K562 (cell line): ENCODE results near the gene KIT. TPM values are rescaled to one million over a fixed set of nuclear protein-coding genes. Genes with fewer than 3 reads are reported as not detected.

Source experiments
- ATAC-seq: fragments of 200-7000 bp; cut with Tn5 transposase; 3 replicates; pipeline ENCODE4 v1.9.1; 2020; ENCODE audit warnings: moderate library complexity
- BruUV-seq: library from RNA; stranded (reverse); fragments of 400-500 nt; replicated peaks from 2 replicates; lab custom pipeline; 2021; lab: Mats Ljungman, UMichigan
- CTCF ChIA-PET: fragments of 300-600 bp; formaldehyde crosslinking; extraction: SDS; loops from one replicate; lab custom pipeline; 2021; ENCODE audit warnings: low intra/inter-chr PET ratio; lab: Yijun Ruan, JAX
- POLR2A ChIA-PET: fragments of 300-600, 350-650 bp; sonication (Branson Sonifier 250); formaldehyde crosslinking; extraction: SDS; loops from one replicate; lab custom pipeline; 2021; ENCODE audit warnings: antibody characterized with exemption, inconsistent platforms; lab: Yijun Ruan, JAX
- DNase-seq, 4 experiments: peaks; one replicate each; pipeline versions ENCODE4 v3.0.0 to v3.0.0-alpha.2; 2011 to 2018; ENCODE audit warnings: low spot score in 3 of 4, mixed read lengths in 3 of 4; ENCODE audit errors: extremely low read depth in 1 of 4
- FAIRE-seq: peaks from 2 replicates; lab custom pipeline; 2011; peaks lifted over from hg19 to GRCh38; lab: Jason Lieb, UNC
- H2AFZ ChIP-seq: 2 replicates; pipeline ENCODE4 v1.6.0; 2011; ENCODE audit warnings: low read depth, low read length, control low read depth, inconsistent platforms
- H3K27ac ChIP-seq: fragments of 200-600 bp; 3 replicates; pipeline ENCODE4 v1.8.0; 2011; ENCODE audit warnings: low read depth, mild to moderate bottlenecking, control low read depth, inconsistent platforms, low read length, moderate library complexity, mixed read lengths; ENCODE audit errors: extremely low read depth
- H3K27me3 ChIP-seq, 2 experiments: fragments of 300-600 bp in 1 of 2; 2 replicates in 1 of 2; 3 replicates in 1 of 2; pipeline versions ENCODE4 v1.6.0 to v1.8.0; 2011; ENCODE audit warnings: inconsistent platforms in 2 of 2, low read length in 2 of 2, mild to moderate bottlenecking in 1 of 2, mixed read lengths in 1 of 2, moderate library complexity in 1 of 2; ENCODE audit not compliant: control insufficient read depth in 2 of 2, insufficient read depth in 2 of 2
- H3K36me3 ChIP-seq: fragments of 300-600 bp; 3 replicates; pipeline ENCODE4 v1.8.0; 2011; ENCODE audit warnings: mild to moderate bottlenecking, low read length, inconsistent platforms; ENCODE audit not compliant: control insufficient read depth, insufficient read depth
- H3K4me1 ChIP-seq, 2 experiments: fragments of 200-600 bp in 1 of 2; replicated peaks in 1 of 2; 2 replicates in 1 of 2; 3 replicates in 1 of 2; pipeline versions ENCODE4 v1.5.1 to v1.8.0; 2011; ENCODE audit warnings: inconsistent platforms in 2 of 2, low read length in 2 of 2, mild to moderate bottlenecking in 1 of 2, mixed read lengths in 1 of 2, moderate library complexity in 1 of 2; ENCODE audit not compliant: control insufficient read depth in 2 of 2, insufficient read depth in 2 of 2
- H3K4me2 ChIP-seq: 2 replicates; pipeline ENCODE4 v1.6.1; 2011; ENCODE audit warnings: low read length, control low read depth, inconsistent platforms, mixed read lengths; ENCODE audit not compliant: insufficient read depth
- H3K4me3 ChIP-seq: fragments of 200-600 bp; sonication (generic), shearing (Covaris generic); 2 replicates; pipeline ENCODE4 v1.5.1; 2016; ENCODE audit warnings: control low read depth, inconsistent platforms
- H3K79me2 ChIP-seq: fragments of 200-600 bp; 3 replicates; pipeline ENCODE4 v1.8.0; 2011; ENCODE audit warnings: low read length, inconsistent platforms; ENCODE audit not compliant: control insufficient read depth, insufficient read depth
- H3K9ac ChIP-seq, 2 experiments: 2 replicates each; pipeline versions ENCODE4 v1.6.0 to v1.6.1; 2011; ENCODE audit warnings: low read depth in 2 of 2, low read length in 2 of 2, control low read depth in 1 of 2, inconsistent platforms in 1 of 2, mild to moderate bottlenecking in 1 of 2, mixed read lengths in 1 of 2; ENCODE audit not compliant: insufficient read depth in 1 of 2
- H3K9me1 ChIP-seq: one replicate; pipeline ENCODE4 v1.6.0; 2011; ENCODE audit warnings: inconsistent platforms, mild to moderate bottlenecking, low read length, moderate library complexity; ENCODE audit not compliant: control insufficient read depth, insufficient read depth
- H3K9me3 ChIP-seq: replicated peaks from 2 replicates; pipeline ENCODE4 v1.5.1; 2011; ENCODE audit warnings: low read depth, low read length, inconsistent platforms; ENCODE audit not compliant: control insufficient read depth, insufficient read depth
- H4K20me1 ChIP-seq: replicated peaks from 2 replicates; pipeline ENCODE4 v1.6.1; 2011; ENCODE audit warnings: low read length, inconsistent platforms, mixed read lengths; ENCODE audit not compliant: control insufficient read depth, insufficient read depth
- ADNP ChIP-seq: fragments of 200-800 bp; sonication (Bioruptor generic); IDR thresholded peaks from 2 replicates; pipeline ENCODE4 v1.6.1; 2016; ENCODE audit warnings: missing genetic modification characterization, missing compliant biosample characterization
- MITF ChIP-seq: IDR thresholded peaks from 2 replicates; pipeline ENCODE4 v1.6.1; 2014; ENCODE audit warnings: antibody characterized with exemption
- RAD21 ChIP-seq, 2 experiments: fragments of 250-450 bp in 1 of 2; fragments of 450-650 bp in 1 of 2; sonication (Bioruptor Pico) in 1 of 2; formaldehyde crosslinking in 1 of 2; IDR thresholded peaks in 1 of 2; conservative IDR thresholded peaks in 1 of 2; 2 replicates each; pipeline versions ENCODE4 v1.4.0 to v1.8.0; 2020 to 2022; ENCODE audit warnings: mild to moderate bottlenecking in 2 of 2, moderate library complexity in 1 of 2
- TRIM28 ChIP-seq: fragments of 450-650 bp; IDR thresholded peaks from 2 replicates; pipeline ENCODE4 v1.6.1; 2017
- ZBTB7A ChIP-seq: IDR thresholded peaks from 2 replicates; pipeline ENCODE4 v1.6.1; 2011; ENCODE audit warnings: low read depth, mild to moderate bottlenecking, low read length, moderate library complexity, borderline replicate concordance; ENCODE audit not compliant: control insufficient read depth
- ZNF197 ChIP-seq: fragments of 200-800 bp; sonication (Bioruptor generic); IDR thresholded peaks from 2 replicates; pipeline ENCODE4 v1.6.1; 2016; ENCODE audit warnings: low read depth, missing genetic modification characterization, missing compliant biosample characterization
- ZNF3 ChIP-seq: fragments of 250-450 bp; sonication (Bioruptor Pico); IDR thresholded peaks from 2 replicates; pipeline ENCODE4 v1.5.0; 2021; ENCODE audit warnings: mild to moderate bottlenecking, moderate library complexity
- WGBS: fragments of 100-300 bp; shearing (Covaris generic); methylation state at CpG from one replicate; pipeline ENCODE4 v1.1.6; 2016; ENCODE audit warnings: low coverage, mixed read lengths; ENCODE audit not compliant: insufficient coverage; ENCODE audit errors: missing lambda C conversion rate; 5-methylcytosine and 5-hydroxymethylcytosine counted together
- in situ Hi-C: fragments of 300-500 bp; cut with MboI; formaldehyde crosslinking; loops from 4 replicates; pipeline ENCODE4 v1.15.0; 2018; ENCODE audit warnings: inconsistent platforms, mixed read lengths
- intact Hi-C: fragments of 100-400 bp; cut with micrococcal nuclease; formaldehyde crosslinking; loops from 2 replicates; pipeline ENCODE4 v1.14.2; 2022
- polyA plus RNA-seq, 8 experiments: library from polyadenylated mRNA; depleted of rRNA in 4 of 8; stranded (reverse) in 5 of 8; unstranded in 3 of 8; fragments of >200 nt; fragmentation: Nextera tagmentation in 2 of 8; fragmentation: Illumina TruSeq in 1 of 8; extraction: Ambion mirVana in 2 of 8; extraction: Trizol in 1 of 8; gene quantifications; 2 replicates each; pipeline versions ENCODE4 v1.2.1 to v1.2.3, GENCODE V29; 2011 to 2014; ENCODE audit warnings: inconsistent platforms in 1 of 8, missing spikeins in 1 of 8
- total RNA-seq, 7 experiments: library from RNA; depleted of rRNA in 6 of 7; stranded (reverse); fragments of >200 nt in 6 of 7; fragmentation: Illumina TruSeq in 2 of 7; extraction: Trizol in 2 of 7; gene quantifications; 2 replicates each; pipeline versions ENCODE4 v1.2.1 to v1.2.3, GENCODE V29; 2011 to 2021; ENCODE audit warnings: low replicate concordance in 1 of 7
- TF ChIP-seq, protein P1 (sequence below): sonication (generic); formaldehyde crosslinking; IDR thresholded peaks from 2 replicates; pipeline ENCODE4 v1.8.0; 2022; ENCODE audit warnings: mild to moderate bottlenecking, low read depth, missing genetic modification reagents

The KIT gene
- total and polyA plus RNA-seq, 9 of the 15 experiments (the other 6 are each of a cell fraction or from before 2014, with no cell fraction given), result 0.27 to 5.6 (median 0.57) TPM

GRCh38 chr4:54745031-54745770, 87.4 kb downstream of the KIT start (continued):
- TF ChIP-seq ZBTB7A, result no peak
- TF ChIP-seq, all 486 proteins: peak for 0

- no TSS peak for BruUV-seq
- no peaks in the 10 kb centered on the region for H3K9me1 ChIP-seq
- no peak overlapping the region for H2AFZ ChIP-seq
- in situ Hi-C loops (no loop called here), intact Hi-C loops (no loop called here)
- H4K20me1 ChIP-seq, result no peaks in the 10 kb centered on the region
- no peak overlapping the region for H3K4me2 ChIP-seq
- no peak overlapping the region for H3K27ac ChIP-seq
- 0% methylated on average over 2 of the region's 2 CpGs for WGBS
- POLR2A ChIA-PET, result interaction anchor here (1.1 kb wide), 1 partner anchor 11 kb away, joined by 3 read pairs; no protein-coding TSS in a partner anchor
- no peak for DNase-seq
- no peaks in the 10 kb centered on the region for H3K36me3 ChIP-seq
- no peak overlapping the region for H3K9ac ChIP-seq
- no peaks in the 10 kb centered on the region for H3K4me1 ChIP-seq
- no peak for FAIRE-seq
- no peaks in the 10 kb centered on the region for H3K9me3 ChIP-seq
- H3K4me3 ChIP-seq, result no peak overlapping the region
- TF ChIP-seq RAD21 (CRISPR knock-in tag; conservative IDR thresholded peaks at IDR 0.05 in 1 of 2, IDR thresholded peaks at IDR 0.05 in 1 of 2) (no peak), ADNP (tag) (no peak), ZNF197 (no peak), TRIM28 (no peak), MITF (no peak), ZNF3 (no peak)
- TF ChIP-seq, protein P1, sequence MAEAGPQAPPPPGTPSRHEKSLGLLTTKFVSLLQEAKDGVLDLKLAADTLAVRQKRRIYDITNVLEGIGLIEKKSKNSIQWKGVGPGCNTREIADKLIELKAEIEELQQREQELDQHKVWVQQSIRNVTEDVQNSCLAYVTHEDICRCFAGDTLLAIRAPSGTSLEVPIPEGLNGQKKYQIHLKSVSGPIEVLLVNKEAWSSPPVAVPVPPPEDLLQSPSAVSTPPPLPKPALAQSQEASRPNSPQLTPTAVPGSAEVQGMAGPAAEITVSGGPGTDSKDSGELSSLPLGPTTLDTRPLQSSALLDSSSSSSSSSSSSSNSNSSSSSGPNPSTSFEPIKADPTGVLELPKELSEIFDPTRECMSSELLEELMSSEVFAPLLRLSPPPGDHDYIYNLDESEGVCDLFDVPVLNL (CRISPR knock-in tag), result no peak
- TF ChIP-seq, all 486 proteins: peak for 0
- CTCF ChIA-PET, result no interaction called here
- no peak for ATAC-seq
- Histone ChIP-seq H3K27me3 (peaks cover 3 to 5% of the 10 kb centered on the region in 2 experiments; a peak in 2 of 5 replicates), H3K79me2 (no peaks in the 10 kb centered on the region)
Measured at GRCh38 chr4:54746218-54746617, 88.5 kb downstream of the KIT start.
